ENCODE measurements around the gene SLC22A13. TPM values are rescaled to one million over a fixed set of nuclear protein-coding genes. Genes with fewer than 3 reads are reported as not detected.

SLC22A13 gene
- polyA plus RNA-seq, 1 donor (not counting 4 experiments of a cell fraction or from before 2014, with no cell fraction given) = 0.25 TPM

- no peak overlapping the region for H3K4me3 ChIP-seq (ENCODE audit: control insufficient read depth in 2 of 3, extremely low read depth in 1 of 3, insufficient read depth in 2 of 3, low read depth in 1 of 3, low read length in 3 of 3)
- H3K9me3 ChIP-seq (ENCODE audit: control insufficient read depth, low read depth, low read length) = no peaks in the 10 kb centered on the region
- peaks cover 4% of the 10 kb centered on the region for H3K27me3 ChIP-seq (ENCODE audit: control insufficient read depth, extremely low read depth, insufficient read depth, low read length)
- no peak overlapping the region for H3K27ac ChIP-seq (ENCODE audit: control insufficient read depth, insufficient read depth, low read length)
- no peak overlapping the region for H2AFZ ChIP-seq (ENCODE audit: control insufficient read depth, low read length)
- no peak for FAIRE-seq
- no peak overlapping the region for H3K4me2 ChIP-seq (ENCODE audit: control insufficient read depth, extremely low read depth, insufficient read depth, low read depth, low read length)
- H3K4me1 ChIP-seq (ENCODE audit: control insufficient read depth, extremely low read depth, insufficient read depth, low read length) = no peaks in the 10 kb centered on the region
- no peak overlapping the region for H3K9ac ChIP-seq (ENCODE audit: control insufficient read depth, extremely low read depth, insufficient read depth, low read length)
- dilution Hi-C loops (cut with MboI; ENCODE audit: extremely low pct_ligation_motif_present, low sequenced_read_pairs) = no loop called here
- H3K36me3 ChIP-seq (ENCODE audit: control insufficient read depth in 2 of 2, extremely low read depth in 1 of 2, insufficient read depth in 2 of 2, low read length in 2 of 2) = peaks cover 0 to 1% of the 10 kb centered on the region in 2 experiments
- DNase-seq (ENCODE audit: low read depth, low spot score) = no peak
- H3K79me2 ChIP-seq (ENCODE audit: control insufficient read depth, insufficient read depth, low read length) = no peaks in the 10 kb centered on the region
- no peak for TF ChIP-seq CTCF (optimal IDR thresholded peaks at IDR 0.05 in 1 of 3, IDR thresholded peaks at IDR 0.05 in 1 of 3, conservative IDR thresholded peaks at IDR 0.05 in 1 of 3; ENCODE audit: extremely low read depth in 1 of 3, insufficient read depth in 2 of 3, low read length in 3 of 3)
- no peak for TF ChIP-seq EZH2 (IDR thresholded peaks at IDR 0.05; ENCODE audit: low read length)
- no peaks in the 10 kb centered on the region for H4K20me1 ChIP-seq (ENCODE audit: control insufficient read depth, extremely low read depth, insufficient read depth, low read length)
- H3K9me1 ChIP-seq (ENCODE audit: control insufficient read depth, extremely low read depth, insufficient read depth, low read length) = no peaks in the 10 kb centered on the region
Measured at GRCh38 chr3:38311941-38312340, 46.3 kb downstream of the SLC22A13 start.

DNA sequence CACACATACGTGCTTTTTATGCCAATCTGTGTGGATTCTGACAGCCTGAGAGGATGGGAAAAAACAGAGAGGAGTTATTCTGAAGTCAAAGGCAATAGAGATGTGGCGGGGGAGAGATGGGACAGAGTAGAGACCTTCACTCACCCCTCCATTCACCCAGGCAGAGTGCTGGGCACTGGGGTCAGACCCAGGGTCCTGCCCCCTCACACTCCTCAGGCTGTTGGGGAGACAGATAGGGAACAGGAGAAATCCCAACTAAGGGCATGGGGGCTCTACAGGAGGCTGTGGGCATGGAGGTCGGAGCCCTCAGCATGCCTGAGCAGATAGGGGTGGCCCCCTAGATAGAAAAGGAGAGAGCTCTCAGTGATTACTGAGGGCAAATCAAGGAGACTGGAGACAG, 46.7 kb downstream of the SLC22A13 start:
- Histone ChIP-seq H4K20me1 (ENCODE audit: control insufficient read depth, extremely low read depth, insufficient read depth, low read length) (no peaks in the 10 kb centered on the region), H3K9ac (ENCODE audit: control insufficient read depth, extremely low read depth, insufficient read depth, low read length) (no peak overlapping the region), H3K4me3 (ENCODE audit: control insufficient read depth in 2 of 3, extremely low read depth in 1 of 3, insufficient read depth in 2 of 3, low read depth in 1 of 3, low read length in 3 of 3) (no peak overlapping the region), H3K27ac (ENCODE audit: control insufficient read depth, insufficient read depth, low read length) (no peak overlapping the region), H3K4me2 (ENCODE audit: control insufficient read depth, extremely low read depth, insufficient read depth, low read depth, low read length) (no peak overlapping the region), H3K9me1 (ENCODE audit: control insufficient read depth, extremely low read depth, insufficient read depth, low read length) (no peaks in the 10 kb centered on the region), H3K27me3 (ENCODE audit: control insufficient read depth, extremely low read depth, insufficient read depth, low read length) (peaks cover 4% of the 10 kb centered on the region), H3K79me2 (ENCODE audit: control insufficient read depth, insufficient read depth, low read length) (no peaks in the 10 kb centered on the region), H3K36me3 (ENCODE audit: control insufficient read depth in 2 of 2, extremely low read depth in 1 of 2, insufficient read depth in 2 of 2, low read length in 2 of 2) (peaks cover 0 to 1% of the 10 kb centered on the region in 2 experiments), H3K4me1 (ENCODE audit: control insufficient read depth, extremely low read depth, insufficient read depth, low read length) (no peaks in the 10 kb centered on the region), H3K9me3 (ENCODE audit: control insufficient read depth, low read depth, low read length) (no peaks in the 10 kb centered on the region), H2AFZ (ENCODE audit: control insufficient read depth, low read length) (no peak overlapping the region)
- DNase-seq (ENCODE audit: low read depth, low spot score) (no peak), FAIRE-seq (no peak)
- no peak for TF ChIP-seq CTCF (optimal IDR thresholded peaks at IDR 0.05 in 1 of 3, IDR thresholded peaks at IDR 0.05 in 1 of 3, conservative IDR thresholded peaks at IDR 0.05 in 1 of 3; ENCODE audit: extremely low read depth in 1 of 3, insufficient read depth in 2 of 3, low read length in 3 of 3)
- no peak for TF ChIP-seq EZH2 (IDR thresholded peaks at IDR 0.05; ENCODE audit: low read length)
- dilution Hi-C loops (cut with MboI; ENCODE audit: extremely low pct_ligation_motif_present, low sequenced_read_pairs) = no loop called here

All from keratinocyte (primary cell).